IMR-90 (cell line): ENCODE data around the gene ZBTB40. TPM values are rescaled to one million over a fixed set of nuclear protein-coding genes. Genes with fewer than 3 reads are reported as not detected.

Experiments
- ATAC-seq: fragments of 200-7000 bp; cut with Tn5 transposase; 2 replicates; pipeline ENCODE4 v1.9.1; 2020; ENCODE audit warnings: low read depth, mild to moderate bottlenecking, moderate library complexity
- BruUV-seq: library from RNA; stranded (reverse); fragments of 400-500 nt; replicated peaks from 2 replicates; lab custom pipeline; 2021; lab: Mats Ljungman, UMichigan
- CTCF ChIA-PET: fragments of 300-600 bp; formaldehyde crosslinking; extraction: SDS; loops from one replicate; lab custom pipeline; 2021; ENCODE audit warnings: antibody characterized with exemption; lab: Yijun Ruan, JAX
- POLR2A ChIA-PET: fragments of 300-600 bp; sonication (Branson Sonifier 250); formaldehyde crosslinking; loops from one replicate; lab custom pipeline; 2022; ENCODE audit warnings: antibody characterized with exemption; ENCODE audit not compliant: unreplicated experiment; lab: Charles Lee
- DNase-seq: peaks from one replicate; pipeline ENCODE4 v3.0.0; 2013
- H2AFZ ChIP-seq: replicated peaks from 2 replicates; pipeline ENCODE3; 2013; ENCODE audit warnings: low read length, mild to moderate bottlenecking; ENCODE audit not compliant: poor library complexity
- H2AK5ac ChIP-seq: 2 replicates; pipeline ENCODE4 v1.6.1; 2013; ENCODE audit warnings: low read depth, low read length, inconsistent platforms
- H2AK9ac ChIP-seq: replicated peaks from 2 replicates; pipeline ENCODE3; 2013; ENCODE audit warnings: mild to moderate bottlenecking, low read depth, low read length, moderate library complexity; ENCODE audit not compliant: poor library complexity
- H2BK120ac ChIP-seq: 2 replicates; pipeline ENCODE4 v1.6.1; 2013; ENCODE audit warnings: low read depth, low read length, inconsistent platforms
- H2BK15ac ChIP-seq: 3 replicates; pipeline ENCODE4 v1.6.1; 2013; ENCODE audit warnings: low read depth, low read length, inconsistent platforms
- H2BK20ac ChIP-seq: 2 replicates; pipeline ENCODE4 v1.6.1; 2013; ENCODE audit warnings: low read depth, mild to moderate bottlenecking, inconsistent platforms, low read length, moderate library complexity
- H2BK5ac ChIP-seq: 2 replicates; pipeline ENCODE4 v1.6.1; 2013; ENCODE audit warnings: mild to moderate bottlenecking, low read depth, low read length, inconsistent platforms; ENCODE audit not compliant: poor library complexity, severe bottlenecking
- H3K14ac ChIP-seq: replicated peaks from 2 replicates; pipeline ENCODE4 v1.6.1; 2013; ENCODE audit warnings: low read depth, low read length, inconsistent platforms
- H3K18ac ChIP-seq: 2 replicates; pipeline ENCODE4 v1.6.1; 2013; ENCODE audit warnings: low read depth, low read length, control low read depth
- H3K23ac ChIP-seq: 2 replicates; pipeline ENCODE4 v1.6.1; 2013; ENCODE audit warnings: low read depth, low read length, inconsistent platforms
- H3K27ac ChIP-seq: 2 replicates; pipeline ENCODE4 v1.5.1; 2013; ENCODE audit warnings: mild to moderate bottlenecking, control low read depth, low read length; ENCODE audit not compliant: insufficient read depth
- H3K27me3 ChIP-seq: 2 replicates; pipeline ENCODE4 v1.6.1; 2013; ENCODE audit warnings: low read length; ENCODE audit not compliant: control insufficient read depth, insufficient read depth
- H3K36me3 ChIP-seq: 2 replicates; pipeline ENCODE4 v1.6.1; 2013; ENCODE audit warnings: low read length, mixed read lengths; ENCODE audit not compliant: control insufficient read depth, insufficient read depth
- H3K4ac ChIP-seq: 2 replicates; pipeline ENCODE4 v1.6.1; 2013; ENCODE audit warnings: low read depth, low read length, inconsistent platforms
- H3K4me1 ChIP-seq: 2 replicates; pipeline ENCODE4 v1.6.1; 2013; ENCODE audit warnings: low read length, mixed read lengths; ENCODE audit not compliant: control insufficient read depth, insufficient read depth
- H3K4me2 ChIP-seq: 2 replicates; pipeline ENCODE4 v1.6.1; 2013; ENCODE audit warnings: low read depth, mild to moderate bottlenecking, control low read depth, low read length, moderate library complexity
- H3K4me3 ChIP-seq: 2 replicates; pipeline ENCODE4 v1.5.1; 2013; ENCODE audit warnings: low read depth, mild to moderate bottlenecking, control low read depth, low read length, moderate library complexity; ENCODE audit not compliant: insufficient read depth
- H3K56ac ChIP-seq: 2 replicates; pipeline ENCODE4 v1.6.1; 2013; ENCODE audit warnings: low read length, inconsistent platforms; ENCODE audit not compliant: insufficient read depth; ENCODE audit errors: extremely low read depth
- H3K79me1 ChIP-seq, 2 experiments: 2 replicates each; pipeline ENCODE4 v1.6.1; 2013; ENCODE audit warnings: low read length in 2 of 2, inconsistent platforms in 1 of 2, low read depth in 1 of 2
- H3K9ac ChIP-seq: 2 replicates; pipeline ENCODE4 v1.6.1; 2013; ENCODE audit warnings: low read depth, low read length, control low read depth
- H3K9me1 ChIP-seq: 2 replicates; pipeline ENCODE4 v1.6.1; 2013; ENCODE audit warnings: low read length, inconsistent platforms; ENCODE audit not compliant: insufficient read depth
- H3K9me3 ChIP-seq: 2 replicates; pipeline ENCODE4 v1.6.1; 2013; ENCODE audit warnings: low read length; ENCODE audit not compliant: control insufficient read depth, insufficient read depth
- H4K20me1 ChIP-seq: 2 replicates; pipeline ENCODE4 v1.6.1; 2013; ENCODE audit warnings: low read length, inconsistent platforms; ENCODE audit not compliant: insufficient read depth
- H4K5ac ChIP-seq: 2 replicates; pipeline ENCODE4 v1.6.1; 2013; ENCODE audit warnings: mild to moderate bottlenecking, low read depth, low read length, control low read depth
- H4K8ac ChIP-seq, 2 experiments: 2 replicates each; pipeline ENCODE4 v1.6.1; 2013; ENCODE audit warnings: low read depth in 2 of 2, low read length in 2 of 2, control low read depth in 1 of 2, inconsistent platforms in 1 of 2
- H4K91ac ChIP-seq: 2 replicates; pipeline ENCODE4 v1.6.1; 2013; ENCODE audit warnings: low read depth, low read length, inconsistent platforms; ENCODE audit not compliant: insufficient read depth
- CTCF ChIP-seq: conservative IDR thresholded peaks from 2 replicates; pipeline ENCODE4 v1.5.1; 2012; ENCODE audit warnings: mild to moderate bottlenecking, low read depth, low read length, improper control_type of control experiment
- FOS ChIP-seq: fragments of 150-350 bp; IDR thresholded peaks from 2 replicates; pipeline ENCODE4 v1.6.1; 2016; ENCODE audit warnings: low read depth, low read length
- MAFK ChIP-seq: IDR thresholded peaks from 2 replicates; pipeline ENCODE4 v1.6.1; 2012; ENCODE audit warnings: low read depth, low read length, improper control_type of control experiment
- MXI1 ChIP-seq: IDR thresholded peaks from 2 replicates; pipeline ENCODE4 v1.6.1; 2012; ENCODE audit warnings: low read depth, mild to moderate bottlenecking, low read length, moderate library complexity, borderline replicate concordance
- NFE2L2 ChIP-seq: fragments of 150-350 bp; IDR thresholded peaks from 2 replicates; pipeline ENCODE4 v1.6.1; 2016; ENCODE audit warnings: low read depth, mild to moderate bottlenecking, low read length
- POLR2A ChIP-seq: IDR thresholded peaks from 2 replicates; pipeline ENCODE4 v1.6.1; 2012; ENCODE audit warnings: mild to moderate bottlenecking, low read depth, low read length
- RAD21 ChIP-seq: IDR thresholded peaks from 2 replicates; pipeline ENCODE4 v1.6.1; 2012; ENCODE audit warnings: low read length, improper control_type of control experiment
- RCOR1 ChIP-seq: IDR thresholded peaks from 2 replicates; pipeline ENCODE4 v1.6.1; 2012; ENCODE audit warnings: mild to moderate bottlenecking, low read length, improper control_type of control experiment; ENCODE audit not compliant: insufficient replicate concordance
- WGBS, 2 experiments: methylation state at CpG; one replicate each; pipeline versions ENCODE4 v1.1.5 to v1.1.7; 2013; ENCODE audit warnings: missing lambda C conversion rate in 2 of 2; ENCODE audit not compliant: insufficient read length in 1 of 2; ENCODE audit errors: extremely low coverage in 2 of 2; 5-methylcytosine and 5-hydroxymethylcytosine counted together
- dilution Hi-C: fragments of 300-500 bp; cut with HindIII; formaldehyde crosslinking; loops from one replicate; pipeline ENCODE4 v1.14.3; 2018; ENCODE audit warnings: low sequenced_read_pairs; ENCODE audit not compliant: unreplicated experiment
- in situ Hi-C: fragments of 300-500 bp; cut with MboI; formaldehyde crosslinking; loops from 3 replicates; pipeline ENCODE4 v1.14.3; 2019; ENCODE audit warnings: low sequenced_read_pairs, inconsistent platforms, mixed read lengths
- intact Hi-C: fragments of 100-400 bp; cut with micrococcal nuclease; formaldehyde crosslinking; loops from 2 replicates; pipeline ENCODE4 v1.10.0; 2022
- polyA plus RNA-seq, 3 experiments: library from polyadenylated mRNA; depleted of rRNA; stranded (reverse); fragments of >200 nt; gene quantifications; 2 replicates each; pipeline ENCODE4 v1.2.3, GENCODE V29; 2012; ENCODE audit warnings: low replicate concordance in 1 of 3
- total RNA-seq: library from RNA; depleted of rRNA; stranded (reverse); fragments of >200 nt; gene quantifications from 2 replicates; pipeline ENCODE4 v1.2.3, GENCODE V29; 2012
- TF ChIP-seq, protein P1 (sequence below): fragments of 150-350 bp; IDR thresholded peaks from 2 replicates; pipeline ENCODE4 v1.6.1; 2017; ENCODE audit warnings: mild to moderate bottlenecking, antibody characterized with exemption, low read length, low read depth

ZBTB40 gene
- total and polyA plus RNA-seq, 2 of the 4 experiments (the other 2 are of a cell fraction) = 6.0 to 9.7 TPM

DNA sequence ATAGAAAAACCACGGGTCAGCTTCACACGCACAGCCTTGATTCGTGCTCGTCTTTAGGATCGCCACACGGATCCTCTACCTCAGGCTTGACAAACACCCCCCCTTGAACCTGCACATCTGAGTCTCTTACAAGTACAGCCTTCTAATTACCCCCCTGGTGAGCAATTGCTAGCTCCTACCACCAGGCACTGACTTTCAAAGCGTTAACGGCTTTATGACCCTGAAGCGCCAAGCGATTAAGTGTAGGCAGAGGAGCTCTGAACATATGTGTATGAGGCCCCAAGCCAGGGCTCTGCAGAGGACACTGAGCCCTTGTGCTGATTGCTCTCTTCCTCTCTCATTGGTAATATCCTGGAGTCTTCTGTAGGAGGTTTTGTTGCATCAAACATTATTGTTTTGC lies 55.9 kb downstream of the ZBTB40 start:
- no peak overlapping the region for H4K91ac ChIP-seq
- in situ Hi-C loops = no loop called here
- H4K8ac ChIP-seq = no peak overlapping the region
- H4K20me1 ChIP-seq = no peaks in the 10 kb centered on the region
- H3K4ac ChIP-seq = no peak overlapping the region
- no peak overlapping the region for H3K4me2 ChIP-seq
- no peak overlapping the region for H2AK5ac ChIP-seq
- no peak overlapping the region for H3K9ac ChIP-seq
- no peak overlapping the region for H2BK120ac ChIP-seq
- no peak for DNase-seq
- no TSS peak for BruUV-seq
- no peaks in the 10 kb centered on the region for H3K9me3 ChIP-seq
- H3K79me1 ChIP-seq = 0 out of 4 replicates have a peak, but pooled peaks cover 0 to under 1% of the 10 kb centered on the region in 2 experiments
- H3K23ac ChIP-seq = no peak overlapping the region
- H3K27me3 ChIP-seq = no peaks in the 10 kb centered on the region
- no peak for ATAC-seq
- dilution Hi-C loops = no loop called here
- no peaks in the 10 kb centered on the region for H3K9me1 ChIP-seq
- TF ChIP-seq RCOR1 (no peak), MAFK (no peak), FOS (no peak), POLR2A (no peak), RAD21 (no peak), NFE2L2 (no peak), CTCF (no peak), MXI1 (no peak)
- TF ChIP-seq, protein P1, sequence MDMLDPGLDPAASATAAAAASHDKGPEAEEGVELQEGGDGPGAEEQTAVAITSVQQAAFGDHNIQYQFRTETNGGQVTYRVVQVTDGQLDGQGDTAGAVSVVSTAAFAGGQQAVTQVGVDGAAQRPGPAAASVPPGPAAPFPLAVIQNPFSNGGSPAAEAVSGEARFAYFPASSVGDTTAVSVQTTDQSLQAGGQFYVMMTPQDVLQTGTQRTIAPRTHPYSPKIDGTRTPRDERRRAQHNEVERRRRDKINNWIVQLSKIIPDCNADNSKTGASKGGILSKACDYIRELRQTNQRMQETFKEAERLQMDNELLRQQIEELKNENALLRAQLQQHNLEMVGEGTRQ = no peak
- no peak overlapping the region for H3K14ac ChIP-seq
- no peak overlapping the region for H2BK5ac ChIP-seq
- H3K4me1 ChIP-seq = no peaks in the 10 kb centered on the region
- H2BK20ac ChIP-seq = no peak overlapping the region
- no peak overlapping the region for H2BK15ac ChIP-seq
- no peak overlapping the region for H2AK9ac ChIP-seq
- H3K18ac ChIP-seq = no peak overlapping the region
- no peak overlapping the region for H3K56ac ChIP-seq
- H3K4me3 ChIP-seq = no peak overlapping the region
- 91% methylated on average over 6 of the region's 10 CpGs; no CpG with 5 or more reads in 1 of the 2 experiments for WGBS, 2 experiments
- intact Hi-C loops = no loop called here
- no peak overlapping the region for H4K5ac ChIP-seq
- H3K27ac ChIP-seq = no peak overlapping the region
- POLR2A ChIA-PET = interaction anchor here (0.6 kb wide), 1 partner anchor 573 kb away, joined by 5 read pairs; no protein-coding TSS in a partner anchor
- H2AFZ ChIP-seq = no peak overlapping the region
- peaks cover 30% of the 10 kb centered on the region for H3K36me3 ChIP-seq
- CTCF ChIA-PET = interaction anchor here (0.7 kb wide), 1 partner anchor 423 kb away, joined by 3 read pairs; no protein-coding TSS in a partner anchor
